Esophagus squamous epithelium (tissue), 5 donors: ENCODE results near the gene KPNA2. TPM values are rescaled to one million over a fixed set of nuclear protein-coding genes. Genes with fewer than 3 reads are reported as not detected.
A peak's percentile ranks its signal among the peaks of the same experiment; 100 is the strongest.
"Not testable (repeated sequence)": the region's sequence is repeated elsewhere in the genome, so short reads cannot be mapped to it uniquely, and the experiment has no call there.

Experiments
- DNase-seq: peaks from one replicate; lab custom pipeline; 2025; lab: John Stamatoyannopoulos, UW
- H3K27ac ChIP-seq, 4 donors: fragments of 200-600 bp; sonication (generic); one replicate each; pipeline ENCODE4 v1.5.1; 2016 to 2019; ENCODE audit warnings: mild to moderate bottlenecking in 1 of 4
- H3K27me3 ChIP-seq, 4 donors: fragments of 200-600 bp; sonication (generic); 1 replicate in 3 of 4; 2 replicates in 1 of 4; pipeline versions ENCODE4 v1.5.1 to v1.6.0; 2017 to 2021; ENCODE audit warnings: antibody characterized with exemption in 1 of 4
- H3K36me3 ChIP-seq, 3 donors: fragments of 200-600 bp; sonication (generic); one replicate each; pipeline ENCODE4 v1.5.1; 2016 to 2019
- H3K4me1 ChIP-seq, 3 donors: fragments of 200-600 bp; sonication (generic); one replicate each; pipeline ENCODE4 v1.5.1; 2017 to 2019
- H3K4me3 ChIP-seq, 4 donors: fragments of 200-600 bp; sonication (generic); 1 replicate in 3 of 4; 2 replicates in 1 of 4; pipeline ENCODE4 v1.5.1; 2016 to 2019; ENCODE audit warnings: mild to moderate bottlenecking in 2 of 4, moderate library complexity in 1 of 4
- H3K9me3 ChIP-seq, 3 donors: fragments of 200-600 bp; sonication (generic); one replicate each; pipeline ENCODE4 v1.5.1; 2016 to 2019
- CTCF ChIP-seq, 6 experiments: fragments of 450-650 bp in 4 of 6; fragments of 200-600 bp in 2 of 6; sonication (generic) in 2 of 6; IDR thresholded peaks; one replicate each; pipeline ENCODE4 v1.5.1; 2016 to 2019; ENCODE audit warnings: antibody characterized with exemption in 6 of 6, mild to moderate bottlenecking in 4 of 6, moderate library complexity in 4 of 6
- POLR2A ChIP-seq, 4 donors: fragments of 450-650 bp; IDR thresholded peaks; one replicate each; pipeline ENCODE4 v1.6.1; 2017; ENCODE audit warnings: antibody characterized with exemption in 4 of 4, mild to moderate bottlenecking in 4 of 4, moderate library complexity in 3 of 4
- WGBS, 2 donors: methylation state at CpG; one replicate each; pipeline ENCODE4 v1.1.5; 2018; 5-methylcytosine and 5-hydroxymethylcytosine counted together
- intact Hi-C: fragments of 100-400 bp; cut with DNase I; formaldehyde crosslinking; loops from one replicate; pipeline ENCODE4 v1.15.0; 2022
- total RNA-seq, 4 donors: library from RNA; depleted of rRNA; stranded (reverse); fragments of >200 nt; gene quantifications; one replicate each; pipeline ENCODE4 v1.1.0, GENCODE V29; 2016
- donor health status: DM: yes; HTN: yes; CAD: no.

Gene KPNA2
- total RNA-seq, 4 donors from 2014 or later = 35.5 to 97.8 (median 60.3) TPM

GRCh38 chr17:67993998-67994361 is 41.6 kb upstream of the KPNA2 start:
- TF ChIP-seq POLR2A (IDR thresholded peaks at IDR 0.05) (no peak), CTCF (IDR thresholded peaks at IDR 0.05) (no peak)
- H3K27me3 ChIP-seq = no peaks in the 10 kb centered on the region
- no peaks in the 10 kb centered on the region for H3K36me3 ChIP-seq
- peak overlapping the region; percentile 91 to 98 (median 97) for H3K27ac ChIP-seq
- H3K9me3 ChIP-seq = no peaks in the 10 kb centered on the region
- 3 to 4% methylated on average over 20 of the region's 21 CpGs for WGBS, 2 donors
- H3K4me3 ChIP-seq = peak overlapping the region; percentile 65 to 89 (median 72)
- peaks cover 12 to 43% (median 21%) of the 10 kb centered on the region in 3 donors for H3K4me1 ChIP-seq
- intact Hi-C loops = no loop called here
- no peak for DNase-seq

GRCh38 chr17:67994817-67995569 is 40.5 kb upstream of the KPNA2 start:
- Histone ChIP-seq H3K9me3 (no peaks in the 10 kb centered on the region), H3K36me3 (no peaks in the 10 kb centered on the region), H3K4me3 (peak overlapping the region; percentile 42 to 78 (median 71)), H3K27ac (peak overlapping the region; percentile 30 to 98 (median 85)), H3K4me1 (peaks cover 12 to 43% (median 21%) of the 10 kb centered on the region in 3 donors), H3K27me3 (no peaks in the 10 kb centered on the region)
- 16 to 17% methylated on average over 9 of the region's 9 CpGs for WGBS, 2 donors
- intact Hi-C loops = no loop called here
- DNase-seq = no peak
- TF ChIP-seq POLR2A (IDR thresholded peaks at IDR 0.05) = no peak
- TF ChIP-seq CTCF (IDR thresholded peaks at IDR 0.05) = no peak

GRCh38 chr17:67995570-67996263 is 39.8 kb upstream of the KPNA2 start:
- Histone ChIP-seq H3K9me3 (no peaks in the 10 kb centered on the region), H3K4me3 (peak overlapping the region; percentile 42 to 78 (median 71)), H3K27ac (peak overlapping the region; percentile 4 to 98 (median 85)), H3K36me3 (no peaks in the 10 kb centered on the region), H3K27me3 (no peaks in the 10 kb centered on the region), H3K4me1 (peaks cover 12 to 43% (median 21%) of the 10 kb centered on the region in 3 donors)
- 0 to 1% methylated on average over 21 to 38 of the region's 43 CpGs for WGBS, 2 donors
- DNase-seq = no peak
- TF ChIP-seq CTCF (IDR thresholded peaks at IDR 0.05) (no peak), POLR2A (IDR thresholded peaks at IDR 0.05) (no peak)
- intact Hi-C loops = no loop called here

GRCh38 chr17:67996301-67997171 is 39.0 kb upstream of the KPNA2 start, which contains the start of gene C17orf58:
TSS of gene C17orf58 (minus strand) at chr17:67996469. CDS start at chr17:67996198, 271 bp downstream.
- peak within 1 kb of the TSS; percentile 42 to 78 (median 71) for H3K4me3 ChIP-seq
- 29 to 31% methylated on average over 15 to 18 of the region's 25 CpGs for WGBS, 2 donors
- H3K4me1 ChIP-seq = peaks cover 12 to 43% (median 21%) of the 10 kb centered on the region in 3 donors
- H3K36me3 ChIP-seq, H3K27me3 ChIP-seq, intact Hi-C loops, DNase-seq, H3K9me3 ChIP-seq: not testable (repeated sequence)
- H3K27ac ChIP-seq = peak within 1 kb of the TSS; percentile 4 to 98 (median 85)

GRCh38 chr17:67998466-67998865 is 37.1 kb upstream of the KPNA2 start:
- 55% methylated on average over 2 of the region's 2 CpGs; no CpG with 5 or more reads in 1 of the 2 donors for WGBS, 2 donors
- Histone ChIP-seq H3K9me3 (no peaks in the 10 kb centered on the region), H3K36me3 (no peaks in the 10 kb centered on the region), H3K27me3 (no peaks in the 10 kb centered on the region), H3K4me1 (peaks cover 6 to 29% (median 21%) of the 10 kb centered on the region in 3 donors), H3K4me3 (no peak overlapping the region), H3K27ac (no peak overlapping the region)
- no peak for TF ChIP-seq CTCF (IDR thresholded peaks at IDR 0.05)
- TF ChIP-seq POLR2A (IDR thresholded peaks at IDR 0.05) = no peak
- intact Hi-C loops = no loop called here
- DNase-seq = no peak
